ENCODE measurements around the gene GSTT2. TPM values are rescaled to one million over a fixed set of nuclear protein-coding genes. Genes with fewer than 3 reads are reported as not detected.
"Not testable (repeated sequence)": the region's sequence is repeated elsewhere in the genome, so short reads cannot be mapped to it uniquely, and the experiment has no call there.

GSTT2 gene
- total and polyA plus RNA-seq, 12 donors, result 0.40 to 2.5 (median 0.44) TPM; not detected in 9

DNA sequence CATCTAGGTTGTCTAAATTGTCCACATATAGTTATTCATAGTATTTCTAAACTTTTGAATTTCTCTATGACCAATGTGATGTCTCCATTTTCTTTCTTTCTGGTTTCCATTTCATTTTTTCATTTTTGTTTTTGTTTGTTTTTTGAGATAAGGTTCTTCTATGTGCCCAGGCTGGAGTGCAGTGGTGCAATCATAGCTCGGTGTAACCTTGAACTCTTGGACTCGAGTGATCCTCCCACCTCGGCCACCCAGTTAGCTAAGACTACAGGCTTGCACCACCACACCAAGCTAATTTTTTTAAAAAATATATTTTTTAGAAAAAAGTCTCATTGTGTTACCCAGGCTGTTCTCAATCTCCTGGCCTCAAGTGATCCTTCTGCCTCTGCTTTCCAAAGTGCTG is 17.2 kb downstream of the GSTT2 start:
- H3K27ac ChIP-seq, result no peak overlapping the region
- no peaks in the 10 kb centered on the region for H3K4me1 ChIP-seq
- intact Hi-C loops (cut with DNase I), result loop anchor here in 1 of 10 donors (10.0 kb wide), 1 partner anchor 52 kb away; no protein-coding TSS in a partner anchor
- H3K27me3 ChIP-seq, result no peaks in the 10 kb centered on the region
- WGBS, 2 donors, result 89 to 94% methylated on average over 3 of the region's 3 CpGs
- no peak overlapping the region for H3K4me3 ChIP-seq
- ATAC-seq, result no peak
- TF ChIP-seq, protein P1, sequence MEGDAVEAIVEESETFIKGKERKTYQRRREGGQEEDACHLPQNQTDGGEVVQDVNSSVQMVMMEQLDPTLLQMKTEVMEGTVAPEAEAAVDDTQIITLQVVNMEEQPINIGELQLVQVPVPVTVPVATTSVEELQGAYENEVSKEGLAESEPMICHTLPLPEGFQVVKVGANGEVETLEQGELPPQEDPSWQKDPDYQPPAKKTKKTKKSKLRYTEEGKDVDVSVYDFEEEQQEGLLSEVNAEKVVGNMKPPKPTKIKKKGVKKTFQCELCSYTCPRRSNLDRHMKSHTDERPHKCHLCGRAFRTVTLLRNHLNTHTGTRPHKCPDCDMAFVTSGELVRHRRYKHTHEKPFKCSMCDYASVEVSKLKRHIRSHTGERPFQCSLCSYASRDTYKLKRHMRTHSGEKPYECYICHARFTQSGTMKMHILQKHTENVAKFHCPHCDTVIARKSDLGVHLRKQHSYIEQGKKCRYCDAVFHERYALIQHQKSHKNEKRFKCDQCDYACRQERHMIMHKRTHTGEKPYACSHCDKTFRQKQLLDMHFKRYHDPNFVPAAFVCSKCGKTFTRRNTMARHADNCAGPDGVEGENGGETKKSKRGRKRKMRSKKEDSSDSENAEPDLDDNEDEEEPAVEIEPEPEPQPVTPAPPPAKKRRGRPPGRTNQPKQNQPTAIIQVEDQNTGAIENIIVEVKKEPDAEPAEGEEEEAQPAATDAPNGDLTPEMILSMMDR (IDR thresholded peaks at IDR 0.05), result no peak
- DNase-seq, result no peak
- no peaks in the 10 kb centered on the region for H3K9me3 ChIP-seq
- H3K36me3 ChIP-seq, result no peaks in the 10 kb centered on the region

DNA sequence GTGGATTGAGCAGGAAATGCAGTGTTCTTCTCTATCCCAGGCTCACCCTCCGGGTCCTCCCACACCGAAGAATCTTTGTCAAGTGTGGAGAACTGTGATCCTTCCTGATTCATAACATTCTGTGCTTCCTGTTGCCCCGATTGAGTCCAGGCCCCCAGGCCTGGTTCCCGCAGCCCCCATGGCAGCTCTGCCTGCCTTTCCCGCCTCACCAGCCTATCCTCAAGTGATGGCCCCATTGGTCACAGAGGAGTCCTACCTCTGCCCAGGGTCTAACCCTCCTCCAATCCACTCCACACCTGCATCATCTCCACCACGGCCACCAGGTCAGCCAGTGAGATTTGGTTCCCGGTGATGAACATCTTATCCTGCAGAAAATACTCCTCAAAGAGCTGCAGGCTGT is 19.8 kb downstream of the GSTT2 start:
- H3K27ac ChIP-seq, result not testable (repeated sequence)
- 71 to 73% methylated on average over 7 of the region's 7 CpGs for WGBS, 2 donors
- intact Hi-C loops (cut with DNase I), result loop anchor here in 5 of 10 donors (5.0 to 10.0 kb wide), 4 partner anchors 55 to 175 kb away; no protein-coding TSS in a partner anchor

DNA sequence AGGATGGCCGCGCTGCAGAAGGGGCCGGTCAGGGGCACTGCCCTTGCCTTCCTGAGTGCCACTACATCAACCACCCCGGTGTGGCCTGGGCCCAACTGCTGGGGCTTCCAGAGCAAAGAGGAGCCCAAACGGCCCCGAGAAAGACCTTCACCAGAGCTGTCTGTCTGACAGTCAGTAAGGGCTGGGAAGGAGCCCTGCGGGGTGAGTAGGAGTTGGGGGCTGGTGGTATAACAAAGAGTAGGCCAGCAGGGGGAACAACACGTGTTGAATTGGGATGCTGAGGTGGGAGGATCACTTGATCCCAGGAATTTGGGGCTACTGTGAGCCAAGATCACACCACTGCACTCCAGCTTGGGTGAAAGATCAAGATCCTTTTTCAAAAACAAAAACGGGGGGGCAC is 21.4 kb downstream of the GSTT2 start:
- WGBS, 2 donors, result 73 to 85% methylated on average over 6 to 9 of the region's 9 CpGs
- H3K36me3 ChIP-seq, result no peaks in the 10 kb centered on the region
- intact Hi-C loops (cut with DNase I), result loop anchor here in 5 of 10 donors (5.0 to 10.0 kb wide), 3 partner anchors 64 to 173 kb away; no protein-coding TSS in a partner anchor
- ATAC-seq (no peak), DNase-seq (no peak)
- H3K4me1 ChIP-seq, result peaks cover 0 to 18% (median 11%) of the 10 kb centered on the region in 9 donors
- no peak overlapping the region for H3K4me3 ChIP-seq
- H3K9me3 ChIP-seq, result no peaks in the 10 kb centered on the region
- no peak overlapping the region for H3K27ac ChIP-seq
- no peaks in the 10 kb centered on the region for H3K27me3 ChIP-seq
- TF ChIP-seq, protein P1 (IDR thresholded peaks at IDR 0.05), result no peak

More for the DNA sequence above, 19.8 kb downstream of the GSTT2 start:
- not testable (repeated sequence) for H3K27me3 ChIP-seq, H3K4me1 ChIP-seq, H3K9me3 ChIP-seq, H3K4me3 ChIP-seq, H3K36me3 ChIP-seq, DNase-seq
- peak in 1 of 8 donors; percentile 2 for ATAC-seq

DNA sequence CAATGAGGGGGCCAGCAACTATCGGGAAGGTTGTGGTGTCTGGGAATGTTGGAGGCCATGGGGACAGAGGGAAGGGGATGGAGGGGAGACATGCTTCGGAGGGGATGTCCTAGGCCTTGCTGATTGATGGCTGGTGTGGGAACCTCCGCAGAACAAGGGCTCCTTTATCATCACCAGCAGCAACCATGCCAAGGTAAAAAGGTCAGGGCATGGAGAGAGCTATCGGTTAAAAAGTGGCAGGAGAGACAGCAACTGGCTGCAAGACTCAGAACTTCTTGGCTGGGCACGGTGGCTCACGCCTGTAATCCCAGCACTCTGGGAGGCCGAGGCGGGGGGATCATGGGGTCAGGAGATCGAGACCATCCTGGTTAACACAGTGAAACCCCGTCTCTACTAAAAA is 22.3 kb downstream of the GSTT2 start:
- Histone ChIP-seq H3K9me3 (no peaks in the 10 kb centered on the region), H3K27ac (no peak overlapping the region), H3K4me3 (no peak overlapping the region), H3K4me1 (peaks cover 0 to 18% (median 11%) of the 10 kb centered on the region in 9 donors), H3K36me3 (no peaks in the 10 kb centered on the region), H3K27me3 (no peaks in the 10 kb centered on the region)
- peak in 1 of 8 donors; percentile 28 for ATAC-seq
- intact Hi-C loops (cut with DNase I), result loop anchor here in 5 of 10 donors (5.0 to 10.0 kb wide), 3 partner anchors 65 to 173 kb away; no protein-coding TSS in a partner anchor
- no peak for DNase-seq
- TF ChIP-seq, protein P1 (IDR thresholded peaks at IDR 0.05), result no peak
- 54 to 63% methylated on average over 10 of the region's 10 CpGs for WGBS, 2 donors

DNA sequence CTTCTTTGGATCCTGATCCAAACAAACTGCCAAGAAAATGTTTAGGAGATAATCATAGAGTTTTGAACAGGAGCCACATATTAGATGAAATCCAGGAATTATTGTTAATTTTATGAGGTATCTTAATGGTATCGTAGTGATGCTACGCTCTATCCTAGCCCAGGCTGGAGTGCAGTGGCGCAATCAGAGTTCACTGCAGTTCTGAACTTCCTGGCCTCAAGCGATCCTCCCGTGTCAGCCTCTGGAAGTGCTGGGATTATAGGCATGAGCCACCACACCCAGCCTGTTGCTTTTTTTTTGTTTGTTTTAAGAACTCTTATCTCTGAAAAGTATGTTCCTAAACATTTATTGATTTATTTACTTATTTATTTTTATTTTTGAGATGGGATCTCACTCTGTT is 22.9 kb downstream of the GSTT2 start:
- intact Hi-C loops (cut with DNase I), result loop anchor here in 5 of 10 donors (5.0 to 10.0 kb wide), 3 partner anchors 66 to 172 kb away; no protein-coding TSS in a partner anchor
- Histone ChIP-seq H3K36me3 (no peaks in the 10 kb centered on the region), H3K27me3 (no peaks in the 10 kb centered on the region), H3K9me3 (no peaks in the 10 kb centered on the region), H3K4me3 (no peak overlapping the region), H3K4me1 (peaks cover 0 to 18% (median 11%) of the 10 kb centered on the region in 9 donors), H3K27ac (no peak overlapping the region)
- DNase-seq (no peak), ATAC-seq (no peak)
- 77 to 87% methylated on average over 5 of the region's 5 CpGs for WGBS, 2 donors
- TF ChIP-seq, protein P1 (IDR thresholded peaks at IDR 0.05), result no peak
